Renal cortical epithelial cell (primary cell): ENCODE data around the gene OR10R2. TPM values are rescaled to one million over a fixed set of nuclear protein-coding genes. Genes with fewer than 3 reads are reported as not detected.
"Not testable (repeated sequence)": the region's sequence is repeated elsewhere in the genome, so short reads cannot be mapped to it uniquely, and the experiment has no call there.

ENCODE experiments used
- DNase-seq: peaks from one replicate; pipeline ENCODE4 v3.0.0-alpha.2; 2011; ENCODE audit warnings: low read depth
- total RNA-seq: library from RNA; depleted of rRNA; stranded (reverse); fragments of >200 nt; gene quantifications from 2 replicates; pipeline ENCODE4 v1.2.3, GENCODE V29; 2014

OR10R2 gene, protein sequence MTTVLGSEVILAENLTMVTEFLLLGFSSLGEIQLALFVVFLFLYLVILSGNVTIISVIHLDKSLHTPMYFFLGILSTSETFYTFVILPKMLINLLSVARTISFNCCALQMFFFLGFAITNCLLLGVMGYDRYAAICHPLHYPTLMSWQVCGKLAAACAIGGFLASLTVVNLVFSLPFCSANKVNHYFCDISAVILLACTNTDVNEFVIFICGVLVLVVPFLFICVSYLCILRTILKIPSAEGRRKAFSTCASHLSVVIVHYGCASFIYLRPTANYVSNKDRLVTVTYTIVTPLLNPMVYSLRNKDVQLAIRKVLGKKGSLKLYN
- not detected in 2 replicates for total RNA-seq

GRCh38 chr1:158471920-158472319 lies at the start of gene OR10R2:
OR10R2 (plus strand) TSS chr1:158472220; CDS start chr1:158472326, 106 bp downstream.
- no peak for DNase-seq

DNA sequence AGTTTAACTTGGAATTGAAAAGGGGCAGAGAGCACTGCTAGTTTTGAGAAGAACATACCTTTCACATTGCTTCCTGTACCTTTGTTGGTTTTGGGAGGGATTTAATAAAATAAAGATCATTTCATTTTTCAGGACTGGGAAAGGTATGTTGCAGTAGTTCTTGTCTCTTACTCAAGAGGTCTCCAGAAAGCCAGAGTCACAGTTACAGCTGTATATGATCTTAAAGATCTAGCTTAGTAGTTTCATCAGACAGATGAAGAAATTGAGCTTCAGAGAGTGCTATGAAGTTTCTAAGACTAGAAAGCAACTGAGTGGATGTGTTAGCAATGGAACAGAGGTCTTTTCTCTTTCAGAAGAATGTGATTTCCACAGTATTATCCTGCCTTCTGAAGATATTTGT lies 47.0 kb upstream of the OR10R2 start:
- no peak for DNase-seq

DNA sequence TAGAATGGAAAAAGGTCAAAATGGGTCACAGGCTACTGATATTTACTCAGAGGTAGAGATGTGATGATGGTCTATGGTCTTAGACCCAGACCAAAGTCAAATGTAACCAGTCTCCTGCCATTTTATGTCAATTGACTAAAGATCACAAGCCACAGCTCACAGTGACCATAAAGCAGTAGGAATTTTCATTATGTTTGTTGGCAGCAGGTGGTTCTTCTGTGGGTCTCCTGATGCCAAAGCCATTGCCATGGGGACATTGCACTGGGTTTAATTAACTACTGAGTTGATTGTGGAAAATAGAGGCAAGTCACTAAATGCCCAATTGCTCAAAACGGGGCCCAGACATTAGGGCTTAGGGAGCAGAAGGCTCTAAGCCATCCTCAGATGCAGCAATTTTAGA lies 45.9 kb upstream of the OR10R2 start, which contains the start of gene OR10K2:
Gene OR10K2, minus strand, starts transcription at position 101 of the 400 bp plus-strand sequence. CDS start 5,371 bp downstream, outside the sequence.
- no peak for DNase-seq

DNA sequence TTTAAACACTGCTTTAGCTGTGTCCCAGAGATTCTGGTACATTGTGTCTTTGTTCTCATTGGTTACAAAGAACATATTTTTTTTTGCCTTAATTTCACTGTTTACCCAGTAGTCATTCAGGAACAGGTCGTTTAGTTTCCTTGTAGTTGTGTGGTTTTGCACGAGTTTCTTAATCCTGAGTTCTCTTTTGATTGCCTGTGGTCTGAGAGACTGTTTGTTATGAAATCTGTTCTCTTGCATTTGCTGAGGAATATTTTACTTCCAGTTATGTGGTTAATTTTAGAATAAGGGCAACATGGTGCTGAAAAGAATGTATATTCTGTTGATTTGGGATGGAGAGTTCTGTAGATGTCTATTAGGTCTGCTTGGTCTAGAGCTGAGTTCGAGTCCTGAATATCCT lies 41.9 kb upstream of the OR10R2 start:
- not testable (repeated sequence) for DNase-seq

- DNase-seq: no peak
These were observed 37.3 kb upstream of the OR10R2 start for GRCh38 chr1:158434741-158435140.

- no peak for DNase-seq
These were observed 26.6 kb upstream of the OR10R2 start for GRCh38 chr1:158445376-158445775.

- no peak for DNase-seq
These were observed 17.5 kb upstream of the OR10R2 start for GRCh38 chr1:158454537-158454936.

DNA sequence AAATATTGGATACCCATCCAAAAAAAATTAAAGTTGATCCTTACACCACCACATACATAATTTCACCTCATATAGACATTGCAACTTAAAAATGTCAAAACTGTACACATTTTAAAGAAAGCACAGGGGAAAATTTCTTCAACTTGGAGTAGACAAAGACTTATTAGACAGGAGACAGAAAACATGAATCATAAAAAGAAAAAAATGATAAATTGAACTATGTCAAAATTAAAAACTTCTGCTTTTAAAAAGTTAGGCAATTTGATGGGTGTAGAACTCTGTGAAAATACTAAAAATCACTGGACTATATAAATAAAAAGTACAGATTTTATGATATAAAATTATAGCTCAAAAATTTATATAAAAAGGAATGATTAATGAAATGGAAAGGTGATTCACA lies 14.8 kb upstream of the OR10R2 start:
- DNase-seq: no peak

GRCh38 chr1:158458263-158458662 lies 13.8 kb upstream of the OR10R2 start:
- DNase-seq: no peak

DNA sequence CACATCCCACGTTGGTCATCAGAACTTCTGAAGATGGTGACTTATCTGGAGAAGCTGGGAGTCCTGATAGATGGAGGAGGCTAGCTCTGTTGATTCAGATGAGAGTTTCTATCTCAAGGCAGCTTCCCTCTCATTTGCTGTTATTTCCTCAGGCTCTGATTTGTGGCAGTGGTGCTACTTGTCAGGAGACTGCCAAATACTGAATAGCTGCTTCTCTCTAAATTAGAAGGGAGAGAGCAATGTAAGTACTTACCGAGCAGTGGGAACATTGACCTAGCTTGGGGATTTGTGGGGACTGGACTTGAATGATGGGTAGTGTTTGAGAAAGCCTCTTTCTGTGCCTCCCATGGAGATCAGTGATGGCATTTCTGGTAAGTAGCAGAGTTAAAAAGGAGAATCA lies 10.5 kb upstream of the OR10R2 start, which contains the start of gene OR10K1:
Gene OR10K1, plus strand, starts transcription at position 301 of the 400 bp plus-strand sequence. CDS start 3,728 bp downstream, outside the sequence.
- no peak for DNase-seq

- DNase-seq: no peak
These were observed 13.4 kb downstream of the OR10R2 start for GRCh38 chr1:158485455-158485854.

- DNase-seq: no peak
These were observed 19.3 kb downstream of the OR10R2 start for GRCh38 chr1:158491316-158491715.

DNA sequence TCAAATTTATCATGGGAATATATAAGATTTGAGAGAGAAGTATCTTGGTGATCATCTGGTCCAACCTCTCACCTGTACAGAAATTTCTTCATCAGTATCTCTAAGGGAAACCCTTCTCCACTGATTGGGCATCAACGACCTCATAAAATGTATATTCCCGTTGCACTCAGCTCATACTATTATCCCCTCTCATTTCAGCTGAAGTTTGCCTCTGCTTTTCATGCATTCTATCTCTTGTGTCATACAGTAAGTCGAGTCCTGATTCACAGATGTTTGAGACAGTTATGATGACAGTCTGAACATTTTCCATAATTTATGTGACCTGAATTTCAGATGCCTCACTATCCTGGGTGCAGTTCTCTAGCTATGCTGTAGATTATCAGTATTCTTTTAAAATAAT lies 21.0 kb downstream of the OR10R2 start:
- DNase-seq: no peak

GRCh38 chr1:158494796-158495195 lies 22.8 kb downstream of the OR10R2 start:
- no peak for DNase-seq

- DNase-seq: peak; percentile 53
These were observed 24.4 kb downstream of the OR10R2 start for GRCh38 chr1:158496374-158496773.

DNA sequence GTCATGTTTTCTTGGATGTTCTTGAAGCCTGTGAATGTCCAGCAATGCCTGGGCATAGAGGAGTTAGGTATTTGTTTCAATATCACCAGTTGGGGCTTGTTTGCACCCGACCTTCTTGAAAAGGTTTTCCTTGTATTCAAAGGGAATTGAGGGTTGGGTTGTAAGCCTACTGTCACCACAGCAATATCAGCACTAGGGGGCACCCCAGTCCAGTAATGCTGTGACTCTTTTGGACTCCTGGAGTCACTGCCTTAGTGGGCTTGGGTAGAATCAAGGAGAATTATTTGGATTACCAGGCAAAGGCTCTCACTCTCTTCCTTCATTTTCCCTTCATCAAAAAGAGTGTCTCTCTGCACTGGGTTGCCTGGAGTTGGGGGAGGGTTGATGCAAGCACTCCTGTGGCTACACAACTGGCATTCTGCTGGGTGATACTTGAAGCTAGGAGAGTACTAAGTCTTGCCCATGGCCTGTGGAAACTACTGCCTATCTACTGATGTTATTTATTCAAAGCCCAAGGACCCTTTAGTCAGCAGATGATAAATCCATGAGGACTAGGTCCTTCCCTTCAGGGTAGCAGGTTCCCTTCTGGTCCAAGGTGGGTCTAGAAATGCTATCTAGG lies 34.5 kb downstream of the OR10R2 start:
- DNase-seq: peak; percentile 6

GRCh38 chr1:158507511-158507910 lies 35.5 kb downstream of the OR10R2 start:
- no peak for DNase-seq

GRCh38 chr1:158509471-158510156 lies 37.6 kb downstream of the OR10R2 start:
- no peak for DNase-seq

DNA sequence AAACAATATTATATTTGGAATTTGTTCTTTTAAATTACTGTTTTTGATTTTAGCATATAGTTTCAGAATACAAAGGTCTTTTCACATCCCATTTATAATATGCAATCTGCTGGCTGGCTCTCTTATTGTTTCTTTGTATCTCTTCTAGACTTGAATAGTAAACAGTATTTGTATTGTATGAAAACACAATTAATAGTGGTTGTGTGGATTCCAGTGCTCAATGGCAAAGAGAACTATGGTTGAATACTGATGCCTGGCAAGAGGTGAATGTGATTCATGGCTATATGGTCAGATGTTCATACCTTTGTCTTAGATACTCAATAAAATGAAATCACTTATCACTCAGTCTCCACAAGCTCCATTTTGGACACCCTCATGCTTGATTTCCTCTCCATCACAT lies 44.9 kb downstream of the OR10R2 start:
- no peak for DNase-seq

DNA sequence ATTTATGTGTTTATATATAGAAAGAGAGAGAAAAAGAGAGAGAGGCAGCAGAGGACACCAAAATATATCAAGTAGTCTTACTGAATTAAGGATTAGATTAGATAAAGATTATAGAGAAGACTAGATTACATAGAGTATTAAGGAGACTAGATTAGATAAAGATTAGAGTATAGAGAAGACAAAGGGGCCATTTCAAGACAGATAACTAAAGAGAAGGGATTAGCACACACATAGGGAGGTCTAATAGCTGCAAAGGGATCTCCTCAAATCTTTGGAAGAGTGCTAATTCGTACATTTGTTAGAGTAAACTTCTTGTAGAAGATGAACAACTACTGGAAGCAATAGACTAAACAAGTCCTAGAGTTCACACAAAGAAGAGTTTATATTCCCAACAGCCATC lies 48.0 kb downstream of the OR10R2 start:
- no peak for DNase-seq

DNA sequence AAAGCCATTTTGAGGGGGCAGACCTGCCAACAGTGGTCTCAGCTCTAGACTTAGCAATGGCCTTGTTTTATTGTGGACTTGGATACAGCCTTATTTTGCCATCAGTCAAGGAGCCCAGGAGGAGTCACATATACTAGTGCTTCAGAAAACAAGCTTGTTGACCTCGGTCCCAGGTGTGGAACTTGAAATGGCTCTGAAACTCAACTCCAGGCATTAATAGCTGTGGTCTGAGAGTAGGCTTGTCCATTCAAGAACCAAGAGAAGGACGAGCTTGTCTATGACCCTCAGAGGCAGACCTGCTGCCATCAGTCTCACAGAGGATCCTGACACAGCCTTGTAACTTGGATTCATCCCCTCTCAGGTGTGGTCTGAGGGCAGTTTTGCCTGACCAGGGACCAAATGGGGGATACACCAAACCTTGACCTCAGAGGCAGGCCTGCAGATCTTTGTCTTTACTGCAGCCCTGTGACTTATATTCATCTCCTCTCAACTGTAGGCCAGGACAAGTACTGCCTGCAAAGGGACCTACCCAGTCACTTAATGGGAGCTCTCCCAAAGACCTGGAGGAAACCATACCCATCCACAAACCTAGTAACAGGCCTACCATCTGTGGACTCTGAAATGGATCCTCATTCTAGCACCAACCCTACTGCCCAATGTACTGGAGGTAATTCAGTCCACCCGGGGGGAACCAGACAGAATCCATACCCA lies 49.1 kb downstream of the OR10R2 start:
- no peak for DNase-seq

- DNase-seq: no peak
These were observed 49.6 kb downstream of the OR10R2 start for GRCh38 chr1:158521666-158522058.
